Right atrium auricular region (tissue), 2 donors: ENCODE results near the gene FHAD1. TPM values are rescaled to one million over a fixed set of nuclear protein-coding genes. Genes with fewer than 3 reads are reported as not detected.

Source experiments
- DNase-seq: peaks from one replicate; pipeline ENCODE4 v3.0.0-alpha.2; 2019; ENCODE audit warnings: low spot score
- H3K27ac ChIP-seq, 2 donors: fragments of 200-600 bp; sonication (generic); 1 replicate in 1 of 2; 2 replicates in 1 of 2; pipeline ENCODE4 v1.5.1; 2016 to 2019
- H3K27me3 ChIP-seq, 2 donors: fragments of 200-600 bp; sonication (generic); one replicate each; pipeline versions ENCODE4 v1.5.1 to v1.6.0; 2017 to 2019
- H3K36me3 ChIP-seq: fragments of 200-600 bp; sonication (generic); one replicate; pipeline ENCODE4 v1.5.1; 2016
- H3K4me1 ChIP-seq, 2 donors: fragments of 200-600 bp; sonication (generic); one replicate each; pipeline versions ENCODE4 v1.5.1 to v1.6.0; 2017 to 2019
- H3K4me3 ChIP-seq, 2 donors: fragments of 200-600 bp; sonication (generic); 1 replicate in 1 of 2; 2 replicates in 1 of 2; pipeline ENCODE4 v1.5.1; 2017 to 2019; ENCODE audit warnings: mild to moderate bottlenecking in 1 of 2, moderate library complexity in 1 of 2
- H3K9me3 ChIP-seq, 2 donors: fragments of 200-600 bp; sonication (generic); one replicate each; pipeline ENCODE4 v1.5.1; 2019
- total RNA-seq, 2 donors: library from RNA; depleted of rRNA; stranded (reverse); fragments of >200 nt; gene quantifications; one replicate each; pipeline ENCODE4 v1.1.0, GENCODE V29; 2016
- TF ChIP-seq, protein P1 (sequence below), 2 donors: fragments of 200-600 bp; sonication (generic); IDR thresholded peaks; one replicate each; pipeline ENCODE4 v1.5.1; 2019; ENCODE audit warnings: antibody characterized with exemption in 2 of 2

FHAD1 gene
- total RNA-seq, 2 donors from 2014 or later, result not detected

- Histone ChIP-seq H3K9me3 (no peaks in the 10 kb centered on the region), H3K27me3 (no peaks in the 10 kb centered on the region), H3K4me3 (no peak overlapping the region), H3K36me3 (no peaks in the 10 kb centered on the region), H3K4me1 (peaks cover 0 to 19% of the 10 kb centered on the region in 2 donors), H3K27ac (no peak overlapping the region)
- no peak for DNase-seq
- TF ChIP-seq, protein P1, sequence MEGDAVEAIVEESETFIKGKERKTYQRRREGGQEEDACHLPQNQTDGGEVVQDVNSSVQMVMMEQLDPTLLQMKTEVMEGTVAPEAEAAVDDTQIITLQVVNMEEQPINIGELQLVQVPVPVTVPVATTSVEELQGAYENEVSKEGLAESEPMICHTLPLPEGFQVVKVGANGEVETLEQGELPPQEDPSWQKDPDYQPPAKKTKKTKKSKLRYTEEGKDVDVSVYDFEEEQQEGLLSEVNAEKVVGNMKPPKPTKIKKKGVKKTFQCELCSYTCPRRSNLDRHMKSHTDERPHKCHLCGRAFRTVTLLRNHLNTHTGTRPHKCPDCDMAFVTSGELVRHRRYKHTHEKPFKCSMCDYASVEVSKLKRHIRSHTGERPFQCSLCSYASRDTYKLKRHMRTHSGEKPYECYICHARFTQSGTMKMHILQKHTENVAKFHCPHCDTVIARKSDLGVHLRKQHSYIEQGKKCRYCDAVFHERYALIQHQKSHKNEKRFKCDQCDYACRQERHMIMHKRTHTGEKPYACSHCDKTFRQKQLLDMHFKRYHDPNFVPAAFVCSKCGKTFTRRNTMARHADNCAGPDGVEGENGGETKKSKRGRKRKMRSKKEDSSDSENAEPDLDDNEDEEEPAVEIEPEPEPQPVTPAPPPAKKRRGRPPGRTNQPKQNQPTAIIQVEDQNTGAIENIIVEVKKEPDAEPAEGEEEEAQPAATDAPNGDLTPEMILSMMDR (IDR thresholded peaks at IDR 0.05), result no peak
These were observed 84.2 kb downstream of the FHAD1 start for GRCh38 chr1:15331180-15331579.

- no peak for DNase-seq
- H3K27me3 ChIP-seq, result no peaks in the 10 kb centered on the region
- H3K4me1 ChIP-seq, result peaks cover 0 to 25% of the 10 kb centered on the region in 2 donors
- no peaks in the 10 kb centered on the region for H3K36me3 ChIP-seq
- TF ChIP-seq, protein P1 (IDR thresholded peaks at IDR 0.05), result no peak
- no peak overlapping the region for H3K27ac ChIP-seq
- no peak overlapping the region for H3K4me3 ChIP-seq
- no peaks in the 10 kb centered on the region for H3K9me3 ChIP-seq
These were observed 84.7 kb downstream of the FHAD1 start for GRCh38 chr1:15331734-15332133.

DNA sequence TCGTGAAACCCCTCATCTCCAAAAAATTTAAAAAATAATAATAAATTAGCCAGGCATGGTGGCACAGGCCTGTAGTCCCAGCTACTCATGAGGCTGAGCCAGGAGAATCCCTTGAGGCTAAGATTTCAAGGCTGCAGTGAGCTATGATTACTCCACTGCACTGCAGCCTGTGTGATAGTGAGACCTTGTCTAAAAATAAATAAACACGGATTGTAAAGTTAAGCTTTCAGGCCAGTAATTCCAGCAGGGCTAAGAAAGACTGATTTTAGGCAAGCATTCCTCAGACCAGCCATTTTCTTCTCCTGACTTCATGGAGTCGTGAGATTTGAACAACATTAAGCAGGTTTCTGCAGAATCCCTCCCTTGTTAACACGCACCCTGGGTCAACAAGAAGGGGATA, 85.5 kb downstream of the FHAD1 start:
- peaks cover 0 to 32% of the 10 kb centered on the region in 2 donors for H3K4me1 ChIP-seq
- TF ChIP-seq, protein P1 (IDR thresholded peaks at IDR 0.05), result no peak
- no peaks in the 10 kb centered on the region for H3K36me3 ChIP-seq
- no peaks in the 10 kb centered on the region for H3K27me3 ChIP-seq
- DNase-seq, result no peak
- no peaks in the 10 kb centered on the region for H3K9me3 ChIP-seq
- H3K4me3 ChIP-seq, result no peak overlapping the region
- H3K27ac ChIP-seq, result no peak overlapping the region

- peaks cover 0 to 37% of the 10 kb centered on the region in 2 donors for H3K4me1 ChIP-seq
- H3K36me3 ChIP-seq, result no peaks in the 10 kb centered on the region
- DNase-seq, result no peak
- no peaks in the 10 kb centered on the region for H3K27me3 ChIP-seq
- TF ChIP-seq, protein P1 (IDR thresholded peaks at IDR 0.05), result no peak
- H3K4me3 ChIP-seq, result no peak overlapping the region
- H3K27ac ChIP-seq, result no peak overlapping the region
- H3K9me3 ChIP-seq, result no peaks in the 10 kb centered on the region
These were observed 86.1 kb downstream of the FHAD1 start for GRCh38 chr1:15332952-15333715.

GRCh38 chr1:15334995-15335394, 88.0 kb downstream of the FHAD1 start:
- Histone ChIP-seq H3K4me3 (no peak overlapping the region), H3K9me3 (no peaks in the 10 kb centered on the region), H3K36me3 (no peaks in the 10 kb centered on the region), H3K4me1 (peaks cover 0 to 21% of the 10 kb centered on the region in 2 donors), H3K27me3 (no peaks in the 10 kb centered on the region), H3K27ac (no peak overlapping the region)
- TF ChIP-seq, protein P1 (IDR thresholded peaks at IDR 0.05), result no peak
- no peak for DNase-seq

- no peaks in the 10 kb centered on the region for H3K27me3 ChIP-seq
- peaks cover 0 to 21% of the 10 kb centered on the region in 2 donors for H3K4me1 ChIP-seq
These were observed 89.8 kb downstream of the FHAD1 start for GRCh38 chr1:15336866-15337265.

More at GRCh38 chr1:15336866-15337265, 89.8 kb downstream of the FHAD1 start:
- Histone ChIP-seq H3K9me3 (no peaks in the 10 kb centered on the region), H3K27ac (peak overlapping the region; percentile 34 to 38), H3K36me3 (no peaks in the 10 kb centered on the region), H3K4me3 (no peak overlapping the region)
- no peak for DNase-seq
- TF ChIP-seq, protein P1 (IDR thresholded peaks at IDR 0.05), result no peak
